OCI-M2 (cell line): ENCODE data around the gene SEMA3E.

Experiments used
- DNase-seq: peaks from one replicate; lab custom pipeline; 2025; ENCODE audit not compliant: unreplicated experiment; lab: John Stamatoyannopoulos, UW

The SEMA3E gene

GRCh38 chr7:83643012-83643411 lies 5.9 kb downstream of the SEMA3E start:
- no peak for DNase-seq

- DNase-seq, result no peak
Measured at GRCh38 chr7:83640731-83641537, 8.0 kb downstream of the SEMA3E start.

- no peak for DNase-seq
Measured at GRCh38 chr7:83640240-83640639, 8.7 kb downstream of the SEMA3E start.

GRCh38 chr7:83633516-83633915 lies 15.4 kb downstream of the SEMA3E start:
- DNase-seq, result no peak

- no peak for DNase-seq
Measured at GRCh38 chr7:83629117-83629880, 19.6 kb downstream of the SEMA3E start.

- no peak for DNase-seq
Measured at GRCh38 chr7:83617858-83618257, 31.1 kb downstream of the SEMA3E start.

- no peak for DNase-seq
Measured at GRCh38 chr7:83614112-83614511, 34.8 kb downstream of the SEMA3E start.

- no peak for DNase-seq
Measured at GRCh38 chr7:83613232-83613631, 35.7 kb downstream of the SEMA3E start.

- no peak for DNase-seq
Measured at GRCh38 chr7:83611776-83612175, 37.2 kb downstream of the SEMA3E start.

GRCh38 chr7:83610649-83611304 lies 38.2 kb downstream of the SEMA3E start:
- DNase-seq, result no peak

GRCh38 chr7:83608716-83609115 lies 40.2 kb downstream of the SEMA3E start:
- no peak for DNase-seq

GRCh38 chr7:83603649-83604048 lies 45.3 kb downstream of the SEMA3E start:
- no peak for DNase-seq

- no peak for DNase-seq
Measured at GRCh38 chr7:83599131-83599530, 49.8 kb downstream of the SEMA3E start.

GRCh38 chr7:83593921-83594475 lies 54.9 kb downstream of the SEMA3E start:
- no peak for DNase-seq

- DNase-seq, result no peak
Measured at GRCh38 chr7:83588602-83589240, 60.2 kb downstream of the SEMA3E start.

GRCh38 chr7:83586281-83586680 lies 62.7 kb downstream of the SEMA3E start:
- no peak for DNase-seq

- DNase-seq, result no peak
Measured at GRCh38 chr7:83581667-83582435, 67.1 kb downstream of the SEMA3E start.

- DNase-seq, result no peak
Measured at GRCh38 chr7:83579740-83580139, 69.2 kb downstream of the SEMA3E start.

- DNase-seq, result no peak
Measured at GRCh38 chr7:83575436-83575835, 73.5 kb downstream of the SEMA3E start.

- DNase-seq, result no peak
Measured at GRCh38 chr7:83574616-83575015, 74.3 kb downstream of the SEMA3E start.
